Erythroblast (primary cell): ENCODE data around the gene SIK3.

Experiments used
- GATA1 ChIP-seq: IDR thresholded peaks from 2 replicates; pipeline ENCODE4 v1.6.1; 2011; ENCODE audit warnings: low read depth, mild to moderate bottlenecking, control low read depth, low read length, moderate library complexity
- POLR2A ChIP-seq: IDR thresholded peaks from 2 replicates; pipeline ENCODE4 v1.6.1; 2011; ENCODE audit warnings: mild to moderate bottlenecking, low read length

- no peak for TF ChIP-seq POLR2A
- no peak for TF ChIP-seq GATA1
These were observed at the start of gene SIK3 for GRCh38 chr11:117098269-117099232.
